ENCODE measurements around the gene ACAD10. TPM values are rescaled to one million over a fixed set of nuclear protein-coding genes. Genes with fewer than 3 reads are reported as not detected.
A peak's percentile ranks its signal among the peaks of the same experiment; 100 is the strongest.

The ACAD10 gene
- total RNA-seq (2016; rRNA removed; fragmentation: Illumina TruSeq; extraction: Trizol) (4.7 and 15.2 TPM in 2 replicates), polyA plus RNA-seq (2011; rRNA removed) (16.3 and 20.5 TPM in 2 replicates), polyA minus RNA-seq (2011; rRNA and poly(A)+ RNA removed; ENCODE audit: low replicate concordance) (35.4 and 39.1 TPM in 2 replicates), Bru-seq, nascent RNA (percentile 53 among the genes with signal in this experiment), BruChase-seq, experiment 1, labeled RNA remaining after a 6-hour chase (percentile 51 among the genes with signal in this experiment), BruChase-seq, experiment 2, labeled RNA remaining after a 2-hour chase (percentile 52 among the genes with signal in this experiment)
- total RNA-seq (2016; cell fraction: cytosol; rRNA removed; fragmentation: Illumina TruSeq; extraction: Trizol; ENCODE audit: low read depth): 6.6 and 7.1 TPM in 2 replicates
- total RNA-seq (2016; cell fraction: insoluble cytoplasmic fraction; rRNA removed; fragmentation: Illumina TruSeq; extraction: Trizol): 4.6 and 15.0 TPM in 2 replicates
- 4.4 and 7.0 TPM in 2 replicates for total RNA-seq (2016; cell fraction: membrane; rRNA removed; fragmentation: Illumina TruSeq; extraction: Trizol)
- total RNA-seq (2016; cell fraction: nucleus; rRNA removed; fragmentation: Illumina TruSeq; extraction: Trizol): 21.7 and 22.3 TPM in 2 replicates
- 5.7 and 7.8 TPM in 2 replicates for polyA plus RNA-seq (2011; cell fraction: cytosol; rRNA removed)
- 121 and 145 TPM in 2 replicates for polyA plus RNA-seq (2011; cell fraction: nucleus; rRNA removed)
- polyA plus RNA-seq (2012): 15.1 and 17.6 TPM in 2 replicates
- 0.63 and 0.75 TPM in 2 replicates for polyA plus RNA-seq (2016; cell fraction: cytosol; fragmentation: Illumina TruSeq; extraction: Trizol; ENCODE audit: low read depth)
- 2.6 and 3.0 TPM in 2 replicates for polyA plus RNA-seq (2016; cell fraction: insoluble cytoplasmic fraction; fragmentation: Illumina TruSeq; extraction: Trizol; ENCODE audit: low read depth)
- polyA plus RNA-seq (2016; cell fraction: membrane; fragmentation: Illumina TruSeq; extraction: Trizol; ENCODE audit: low read depth): 1.0 and 1.6 TPM in 2 replicates
- polyA plus RNA-seq (2016; cell fraction: nucleus; fragmentation: Illumina TruSeq; extraction: Trizol; ENCODE audit: insufficient read depth, low read depth): 32.8 and 40.3 TPM in 2 replicates
- polyA minus RNA-seq (2011; cell fraction: cytosol; rRNA and poly(A)+ RNA removed): 11.3 and 12.3 TPM in 2 replicates
- 49.6 and 61.3 TPM in 2 replicates for polyA minus RNA-seq (2011; cell fraction: nucleus; rRNA and poly(A)+ RNA removed)
- long read RNA-seq, experiment 1, partial matches to known transcripts: 2 of 5 reads
- long read RNA-seq, experiment 1, other reads (novel, unspliced or antisense): 2 of 5 reads
- long read RNA-seq, experiment 2, full-length matches to known transcripts: 5 of 14 reads
- long read RNA-seq, experiment 2, partial matches to known transcripts: 4 of 14 reads
- long read RNA-seq, experiment 2, other reads (novel, unspliced or antisense): 5 of 14 reads

DNA sequence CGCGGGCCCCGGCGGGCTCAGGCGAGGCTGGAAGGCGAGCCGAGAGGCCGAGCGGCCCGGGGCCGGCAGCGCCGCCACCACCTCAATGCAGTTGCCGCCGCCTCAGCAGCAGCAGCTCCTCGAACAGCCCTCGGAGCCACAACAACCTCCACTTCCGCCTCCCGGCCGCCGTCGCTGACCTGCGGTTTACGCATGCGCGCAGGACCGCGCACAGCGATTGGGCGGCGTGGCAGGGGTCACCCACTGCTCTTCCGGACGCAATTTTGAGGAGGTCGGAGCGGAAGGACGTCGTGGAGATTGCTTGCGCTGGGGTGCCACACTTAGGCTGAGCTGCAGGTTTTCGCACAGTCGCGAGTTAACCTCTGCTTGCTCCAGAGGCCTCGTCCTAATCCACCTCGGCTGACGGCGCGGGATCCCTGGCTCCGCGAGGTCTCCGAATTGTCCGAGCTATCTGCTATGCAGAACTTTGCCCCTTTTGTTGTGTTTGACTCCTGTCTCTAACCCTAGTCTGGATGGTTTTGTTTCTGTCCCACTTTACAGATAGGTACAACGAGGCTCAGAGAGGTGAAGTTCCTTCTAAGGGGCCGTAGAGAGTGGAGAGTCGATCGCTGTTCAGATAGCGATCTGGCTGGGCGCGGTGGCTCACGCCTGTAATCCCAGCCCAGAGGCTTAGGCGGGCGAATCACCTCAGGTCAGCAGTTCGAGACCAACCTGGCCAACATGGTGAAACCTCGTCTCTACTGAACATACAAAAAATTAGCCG lies at the start of gene ACAD10, which contains the start of gene BRAP:
TSS of gene ACAD10 (plus strand) at position 243 of the 763 bp plus-strand sequence. CDS start 6,657 bp downstream, outside the sequence.
TSS of gene BRAP (minus strand) at position 146 of the 763 bp plus-strand sequence. CDS start 164 bp downstream, outside the sequence.
- Histone ChIP-seq H3K4me1 (ENCODE audit: insufficient read depth, low read length) (peaks cover 26% of the 10 kb centered on the region), H3K9me3 (ENCODE audit: low read length) (no peaks in the 10 kb centered on the region), H3K4me2 (ENCODE audit: low read depth, low read length) (peak within 1 kb of the TSS; percentile 96), H4K20me1 (ENCODE audit: insufficient read depth, low read length) (no peaks in the 10 kb centered on the region), H3K27ac (ENCODE audit: extremely low read length, insufficient read depth, low read length) (peak within 1 kb of the TSS; percentile 93), H3K79me2 (ENCODE audit: insufficient read depth, low read length) (peaks cover 39% of the 10 kb centered on the region), H3K27me3 (ENCODE audit: control insufficient read depth in 1 of 2, insufficient read depth in 2 of 2, low read length in 2 of 2) (peaks cover 0 to 7% of the 10 kb centered on the region in 2 experiments; a peak in 1 of 5 replicates), H3K36me3 (replicated peaks in 1 of 2; ENCODE audit: control insufficient read depth in 1 of 2, insufficient read depth in 2 of 2, low read length in 2 of 2) (peaks cover 0 to 20% of the 10 kb centered on the region in 2 experiments; a peak in 3 of 5 replicates), H3K9ac (ENCODE audit: insufficient read depth, low read depth, low read length) (peak within 1 kb of the TSS; percentile 97), H3K4me3 (replicated peaks in 1 of 3; ENCODE audit: insufficient read depth in 1 of 3, low read depth in 2 of 3, low read length in 3 of 3) (peak within 1 kb of the TSS; percentile 87 to 97 (median 89)), H2AFZ (ENCODE audit: low read length) (peak within 1 kb of the TSS; percentile 12)
- peak; percentile 63 for FAIRE-seq
- BruUV-seq (replicated peaks): TSS peak; percentile 89
- peak; percentile 89 for DNase-seq (ENCODE audit: low spot score)
- ChIA-PET POLR2A (interaction anchor here (0.6 to 1.7 kb wide), 16 partner anchors 9 to 440 kb away, joined by 3 to 7 read pairs (median 3); partner anchors contain the start of genes ALDH2, TMEM116 and TRAFD1), CTCF (ENCODE audit: low intra/inter-chr PET ratio, low total read pairs) (no interaction called here)
- ATAC-seq: peak; percentile 91
- intact Hi-C loops (cut with micrococcal nuclease; ENCODE audit: unreplicated experiment) (no loop called here), in situ Hi-C loops (cut with HindIII; ENCODE audit: extremely low pct_ligation_motif_present, low pct_unique_long_range_greater_than_20kb) (no loop called here)
- WGBS (ENCODE audit: low lambda C conversion rate): under 1% methylated on average over 26 of the region's 63 CpGs
- TF ChIP-seq CEBPB (IDR thresholded peaks at IDR 0.05; ENCODE audit: borderline replicate concordance, low read depth, low read length) (no peak; the same call in 1 of the 2 replicates), CBX1 (IDR thresholded peaks at IDR 0.05; ENCODE audit: low read depth) (peak; percentile 57), SALL1 (CRISPR knock-in tag; IDR thresholded peaks at IDR 0.05) (peak; percentile 78), ZNF607 (CRISPR knock-in tag; IDR thresholded peaks at IDR 0.05; ENCODE audit: borderline replicate concordance) (peak; percentile 67; the same call in 1 of the 2 replicates), PHB2 (IDR thresholded peaks at IDR 0.05; ENCODE audit: partially characterized antibody) (no peak), ELF1 (CRISPR knock-in tag; IDR thresholded peaks at IDR 0.05) (peak; percentile 99), ZKSCAN8 (CRISPR knock-in tag; IDR thresholded peaks at IDR 0.05; ENCODE audit: borderline replicate concordance) (peak; percentile 71; the same call in 1 of the 2 replicates), ZMYM3 (CRISPR knock-in tag; IDR thresholded peaks at IDR 0.05) (peak; percentile 99)
- TF ChIP-seq, protein P1, sequence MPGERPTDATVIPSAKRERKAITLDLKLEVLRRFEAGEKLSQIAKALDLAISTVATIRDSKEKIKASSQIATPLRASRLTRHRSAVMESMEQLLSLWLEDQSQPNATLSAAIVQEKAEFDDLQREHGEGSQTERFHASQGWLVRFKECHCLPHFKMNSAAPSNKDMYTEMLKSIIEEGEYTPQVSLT (CRISPR knock-in tag; IDR thresholded peaks at IDR 0.05; ENCODE audit: borderline replicate concordance, low read depth): no peak
- TF ChIP-seq, protein P2, sequence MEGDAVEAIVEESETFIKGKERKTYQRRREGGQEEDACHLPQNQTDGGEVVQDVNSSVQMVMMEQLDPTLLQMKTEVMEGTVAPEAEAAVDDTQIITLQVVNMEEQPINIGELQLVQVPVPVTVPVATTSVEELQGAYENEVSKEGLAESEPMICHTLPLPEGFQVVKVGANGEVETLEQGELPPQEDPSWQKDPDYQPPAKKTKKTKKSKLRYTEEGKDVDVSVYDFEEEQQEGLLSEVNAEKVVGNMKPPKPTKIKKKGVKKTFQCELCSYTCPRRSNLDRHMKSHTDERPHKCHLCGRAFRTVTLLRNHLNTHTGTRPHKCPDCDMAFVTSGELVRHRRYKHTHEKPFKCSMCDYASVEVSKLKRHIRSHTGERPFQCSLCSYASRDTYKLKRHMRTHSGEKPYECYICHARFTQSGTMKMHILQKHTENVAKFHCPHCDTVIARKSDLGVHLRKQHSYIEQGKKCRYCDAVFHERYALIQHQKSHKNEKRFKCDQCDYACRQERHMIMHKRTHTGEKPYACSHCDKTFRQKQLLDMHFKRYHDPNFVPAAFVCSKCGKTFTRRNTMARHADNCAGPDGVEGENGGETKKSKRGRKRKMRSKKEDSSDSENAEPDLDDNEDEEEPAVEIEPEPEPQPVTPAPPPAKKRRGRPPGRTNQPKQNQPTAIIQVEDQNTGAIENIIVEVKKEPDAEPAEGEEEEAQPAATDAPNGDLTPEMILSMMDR (CRISPR knock-in tag; IDR thresholded peaks at IDR 0.05): peak; percentile 44
- TF ChIP-seq, protein P3, sequence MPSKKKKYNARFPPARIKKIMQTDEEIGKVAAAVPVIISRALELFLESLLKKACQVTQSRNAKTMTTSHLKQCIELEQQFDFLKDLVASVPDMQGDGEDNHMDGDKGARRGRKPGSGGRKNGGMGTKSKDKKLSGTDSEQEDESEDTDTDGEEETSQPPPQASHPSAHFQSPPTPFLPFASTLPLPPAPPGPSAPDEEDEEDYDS (CRISPR knock-in tag; IDR thresholded peaks at IDR 0.05): peak; percentile 79
- TF ChIP-seq, protein P4, sequence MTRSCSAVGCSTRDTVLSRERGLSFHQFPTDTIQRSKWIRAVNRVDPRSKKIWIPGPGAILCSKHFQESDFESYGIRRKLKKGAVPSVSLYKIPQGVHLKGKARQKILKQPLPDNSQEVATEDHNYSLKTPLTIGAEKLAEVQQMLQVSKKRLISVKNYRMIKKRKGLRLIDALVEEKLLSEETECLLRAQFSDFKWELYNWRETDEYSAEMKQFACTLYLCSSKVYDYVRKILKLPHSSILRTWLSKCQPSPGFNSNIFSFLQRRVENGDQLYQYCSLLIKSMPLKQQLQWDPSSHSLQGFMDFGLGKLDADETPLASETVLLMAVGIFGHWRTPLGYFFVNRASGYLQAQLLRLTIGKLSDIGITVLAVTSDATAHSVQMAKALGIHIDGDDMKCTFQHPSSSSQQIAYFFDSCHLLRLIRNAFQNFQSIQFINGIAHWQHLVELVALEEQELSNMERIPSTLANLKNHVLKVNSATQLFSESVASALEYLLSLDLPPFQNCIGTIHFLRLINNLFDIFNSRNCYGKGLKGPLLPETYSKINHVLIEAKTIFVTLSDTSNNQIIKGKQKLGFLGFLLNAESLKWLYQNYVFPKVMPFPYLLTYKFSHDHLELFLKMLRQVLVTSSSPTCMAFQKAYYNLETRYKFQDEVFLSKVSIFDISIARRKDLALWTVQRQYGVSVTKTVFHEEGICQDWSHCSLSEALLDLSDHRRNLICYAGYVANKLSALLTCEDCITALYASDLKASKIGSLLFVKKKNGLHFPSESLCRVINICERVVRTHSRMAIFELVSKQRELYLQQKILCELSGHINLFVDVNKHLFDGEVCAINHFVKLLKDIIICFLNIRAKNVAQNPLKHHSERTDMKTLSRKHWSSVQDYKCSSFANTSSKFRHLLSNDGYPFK (CRISPR knock-in tag; IDR thresholded peaks at IDR 0.05; ENCODE audit: borderline replicate concordance): peak; percentile 59; the same call in 1 of the 2 replicates

Measured in HepG2 (cell line).